Esophagus muscularis mucosa (tissue), 3 donors: Measurements from ENCODE around the gene ZNF436.

Experiments
- POLR2A ChIP-seq: fragments of 450-650 bp; IDR thresholded peaks from one replicate; pipeline ENCODE4 v1.6.1; 2017; ENCODE audit warnings: antibody characterized with exemption, moderate library complexity, mild to moderate bottlenecking, low read depth
- TF ChIP-seq, protein P1 (sequence below), 3 experiments: fragments of 200-600 bp in 2 of 3; fragments of 450-650 bp in 1 of 3; sonication (generic) in 2 of 3; IDR thresholded peaks; one replicate each; pipeline ENCODE4 v1.5.1; 2017 to 2019; ENCODE audit warnings: antibody characterized with exemption in 3 of 3, mild to moderate bottlenecking in 2 of 3, moderate library complexity in 1 of 3

- TF ChIP-seq, protein P1, sequence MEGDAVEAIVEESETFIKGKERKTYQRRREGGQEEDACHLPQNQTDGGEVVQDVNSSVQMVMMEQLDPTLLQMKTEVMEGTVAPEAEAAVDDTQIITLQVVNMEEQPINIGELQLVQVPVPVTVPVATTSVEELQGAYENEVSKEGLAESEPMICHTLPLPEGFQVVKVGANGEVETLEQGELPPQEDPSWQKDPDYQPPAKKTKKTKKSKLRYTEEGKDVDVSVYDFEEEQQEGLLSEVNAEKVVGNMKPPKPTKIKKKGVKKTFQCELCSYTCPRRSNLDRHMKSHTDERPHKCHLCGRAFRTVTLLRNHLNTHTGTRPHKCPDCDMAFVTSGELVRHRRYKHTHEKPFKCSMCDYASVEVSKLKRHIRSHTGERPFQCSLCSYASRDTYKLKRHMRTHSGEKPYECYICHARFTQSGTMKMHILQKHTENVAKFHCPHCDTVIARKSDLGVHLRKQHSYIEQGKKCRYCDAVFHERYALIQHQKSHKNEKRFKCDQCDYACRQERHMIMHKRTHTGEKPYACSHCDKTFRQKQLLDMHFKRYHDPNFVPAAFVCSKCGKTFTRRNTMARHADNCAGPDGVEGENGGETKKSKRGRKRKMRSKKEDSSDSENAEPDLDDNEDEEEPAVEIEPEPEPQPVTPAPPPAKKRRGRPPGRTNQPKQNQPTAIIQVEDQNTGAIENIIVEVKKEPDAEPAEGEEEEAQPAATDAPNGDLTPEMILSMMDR (IDR thresholded peaks at IDR 0.05) = no peak
- TF ChIP-seq POLR2A = no peak
Measured at GRCh38 chr1:23370330-23370708, 683 bp upstream of the ZNF436 start.
